Smooth muscle cell (in vitro differentiated cells): Measurements from ENCODE around the gene WWP2. TPM values are rescaled to one million over a fixed set of nuclear protein-coding genes. Genes with fewer than 3 reads are reported as not detected.

ENCODE experiments used
- DNase-seq: peaks from one replicate; lab custom pipeline; 2025; ENCODE audit not compliant: unreplicated experiment; lab: John Stamatoyannopoulos, UW
- H2AFZ ChIP-seq: fragments of 200-600 bp; sonication (generic); 2 replicates; pipeline ENCODE4 v1.6.0; 2016; ENCODE audit warnings: antibody characterized with exemption, low read depth, mild to moderate bottlenecking
- H3F3A ChIP-seq: fragments of 200-600 bp; sonication (generic); 2 replicates; pipeline ENCODE4 v1.6.0; 2017; ENCODE audit warnings: antibody characterized with exemption, low read depth
- H3K27ac ChIP-seq: fragments of 200-600 bp; sonication (generic); 2 replicates; pipeline ENCODE4 v1.5.1; 2016; ENCODE audit warnings: low read depth, mild to moderate bottlenecking
- H3K27me3 ChIP-seq: fragments of 200-600 bp; sonication (generic); 2 replicates; pipeline ENCODE4 v1.6.1; 2016; ENCODE audit warnings: low read depth, mild to moderate bottlenecking
- H3K36me3 ChIP-seq: fragments of 200-600 bp; sonication (generic); 2 replicates; pipeline ENCODE4 v1.5.1; 2016; ENCODE audit warnings: low read depth
- H3K4me1 ChIP-seq: fragments of 200-600 bp; sonication (generic); 2 replicates; pipeline ENCODE4 v1.5.1; 2016; ENCODE audit warnings: low read depth
- H3K4me2 ChIP-seq: fragments of 200-600 bp; sonication (generic); 2 replicates; pipeline ENCODE4 v1.6.0; 2016; ENCODE audit warnings: mild to moderate bottlenecking
- H3K4me3 ChIP-seq: fragments of 200-600 bp; sonication (generic); 2 replicates; pipeline ENCODE4 v1.5.1; 2016; ENCODE audit warnings: mild to moderate bottlenecking
- H3K79me2 ChIP-seq: fragments of 200-600 bp; sonication (generic); 2 replicates; pipeline ENCODE4 v1.6.0; 2016; ENCODE audit warnings: low read depth, mild to moderate bottlenecking
- H3K9ac ChIP-seq: fragments of 200-600 bp; sonication (generic); 2 replicates; pipeline ENCODE4 v1.6.0; 2016; ENCODE audit warnings: low read depth
- H3K9me3 ChIP-seq: fragments of 200-600 bp; sonication (generic); replicated peaks from 2 replicates; pipeline ENCODE4 v1.5.1; 2016; ENCODE audit warnings: low read depth
- H4K20me1 ChIP-seq: fragments of 200-600 bp; sonication (generic); 2 replicates; pipeline ENCODE4 v1.6.0; 2016; ENCODE audit warnings: low read depth
- WGBS: methylation state at CpG from one replicate; pipeline ENCODE4 v1.1.7; 2016; ENCODE audit warnings: low lambda C conversion rate; 5-methylcytosine and 5-hydroxymethylcytosine counted together
- polyA plus RNA-seq: library from polyadenylated mRNA; unstranded; fragments of >200 nt; fragmentation: Nextera tagmentation; extraction: Ambion mirVana; gene quantifications from 2 replicates; pipeline ENCODE4 v1.2.1, GENCODE V29; 2016
- total RNA-seq: library from RNA; depleted of rRNA; stranded (reverse); fragments of >200 nt; gene quantifications from 2 replicates; pipeline ENCODE4 v1.2.3, GENCODE V29; 2014
- TF ChIP-seq, protein P1 (sequence below): fragments of 200-600 bp; sonication (generic); IDR thresholded peaks from 2 replicates; pipeline ENCODE4 v1.5.1; 2017; ENCODE audit warnings: borderline replicate concordance, mild to moderate bottlenecking, antibody characterized with exemption; ENCODE audit not compliant: insufficient read depth, poor library complexity, severe bottlenecking

WWP2 gene
- total and polyA plus RNA-seq, 2 experiments from 2014 or later: 7.8 to 9.0 TPM

DNA sequence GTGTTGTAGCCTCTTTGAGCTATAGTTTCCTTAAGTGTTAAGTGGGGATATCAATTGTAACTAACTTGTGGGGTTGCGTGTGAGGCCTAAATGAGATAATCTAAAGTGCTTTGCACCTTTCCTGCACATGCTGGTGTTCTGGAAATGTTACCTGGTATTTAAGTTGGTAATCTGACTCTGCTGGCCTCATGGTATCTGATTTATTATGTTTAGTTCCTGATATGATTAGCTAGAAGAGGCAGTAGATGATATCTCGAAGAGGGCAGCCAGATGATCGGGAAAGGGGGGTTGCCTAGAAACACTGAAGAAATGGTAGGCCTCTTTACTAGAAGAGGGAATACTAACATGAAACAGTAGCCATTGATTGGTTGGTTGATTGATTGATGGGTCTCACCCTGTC, 123.6 kb downstream of the WWP2 start:
- H3F3A ChIP-seq: peaks cover 12% of the 10 kb centered on the region
- DNase-seq: no peak
- no peaks in the 10 kb centered on the region for H3K36me3 ChIP-seq
- peaks cover 8% of the 10 kb centered on the region for H3K9me3 ChIP-seq
- H3K4me3 ChIP-seq: no peak overlapping the region
- no peak overlapping the region for H3K9ac ChIP-seq
- H2AFZ ChIP-seq: no peak overlapping the region
- no peaks in the 10 kb centered on the region for H4K20me1 ChIP-seq
- H3K4me2 ChIP-seq: no peak overlapping the region
- H3K4me1 ChIP-seq: peaks cover 9% of the 10 kb centered on the region
- TF ChIP-seq, protein P1, sequence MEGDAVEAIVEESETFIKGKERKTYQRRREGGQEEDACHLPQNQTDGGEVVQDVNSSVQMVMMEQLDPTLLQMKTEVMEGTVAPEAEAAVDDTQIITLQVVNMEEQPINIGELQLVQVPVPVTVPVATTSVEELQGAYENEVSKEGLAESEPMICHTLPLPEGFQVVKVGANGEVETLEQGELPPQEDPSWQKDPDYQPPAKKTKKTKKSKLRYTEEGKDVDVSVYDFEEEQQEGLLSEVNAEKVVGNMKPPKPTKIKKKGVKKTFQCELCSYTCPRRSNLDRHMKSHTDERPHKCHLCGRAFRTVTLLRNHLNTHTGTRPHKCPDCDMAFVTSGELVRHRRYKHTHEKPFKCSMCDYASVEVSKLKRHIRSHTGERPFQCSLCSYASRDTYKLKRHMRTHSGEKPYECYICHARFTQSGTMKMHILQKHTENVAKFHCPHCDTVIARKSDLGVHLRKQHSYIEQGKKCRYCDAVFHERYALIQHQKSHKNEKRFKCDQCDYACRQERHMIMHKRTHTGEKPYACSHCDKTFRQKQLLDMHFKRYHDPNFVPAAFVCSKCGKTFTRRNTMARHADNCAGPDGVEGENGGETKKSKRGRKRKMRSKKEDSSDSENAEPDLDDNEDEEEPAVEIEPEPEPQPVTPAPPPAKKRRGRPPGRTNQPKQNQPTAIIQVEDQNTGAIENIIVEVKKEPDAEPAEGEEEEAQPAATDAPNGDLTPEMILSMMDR: no peak
- no peaks in the 10 kb centered on the region for H3K79me2 ChIP-seq
- no peak overlapping the region for H3K27ac ChIP-seq
- 98% methylated on average over 3 of the region's 3 CpGs for WGBS
- H3K27me3 ChIP-seq: no peaks in the 10 kb centered on the region

DNA sequence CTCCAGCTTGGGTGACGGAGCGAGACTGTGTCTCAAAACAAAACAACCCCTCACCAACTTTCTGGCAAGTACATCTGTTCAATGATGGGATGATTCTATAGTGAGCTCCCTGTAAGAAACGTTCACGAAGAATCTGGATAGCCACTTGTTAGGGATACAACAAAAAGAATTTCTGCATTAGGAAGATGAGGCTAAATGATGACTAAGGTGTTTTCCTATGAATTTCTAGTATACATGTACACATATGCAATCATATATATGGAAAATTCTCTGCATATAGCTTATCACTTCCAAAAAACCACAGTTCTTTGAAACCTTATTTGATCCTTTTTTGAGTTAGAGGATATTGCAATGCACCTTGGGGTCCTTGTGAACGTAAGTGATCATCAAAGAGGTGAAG, 124.6 kb downstream of the WWP2 start:
- Histone ChIP-seq H3F3A (peaks cover 17% of the 10 kb centered on the region), H3K9me3 (peaks cover 8% of the 10 kb centered on the region), H3K4me2 (no peak overlapping the region), H2AFZ (no peak overlapping the region), H3K36me3 (no peaks in the 10 kb centered on the region), H3K9ac (no peak overlapping the region), H3K27me3 (no peaks in the 10 kb centered on the region), H3K79me2 (no peaks in the 10 kb centered on the region), H3K4me3 (no peak overlapping the region), H4K20me1 (no peaks in the 10 kb centered on the region), H3K27ac (no peak overlapping the region), H3K4me1 (peaks cover 11% of the 10 kb centered on the region)
- DNase-seq: no peak
- WGBS: 93% methylated on average over 5 of the region's 5 CpGs
- TF ChIP-seq, protein P1: no peak

DNA sequence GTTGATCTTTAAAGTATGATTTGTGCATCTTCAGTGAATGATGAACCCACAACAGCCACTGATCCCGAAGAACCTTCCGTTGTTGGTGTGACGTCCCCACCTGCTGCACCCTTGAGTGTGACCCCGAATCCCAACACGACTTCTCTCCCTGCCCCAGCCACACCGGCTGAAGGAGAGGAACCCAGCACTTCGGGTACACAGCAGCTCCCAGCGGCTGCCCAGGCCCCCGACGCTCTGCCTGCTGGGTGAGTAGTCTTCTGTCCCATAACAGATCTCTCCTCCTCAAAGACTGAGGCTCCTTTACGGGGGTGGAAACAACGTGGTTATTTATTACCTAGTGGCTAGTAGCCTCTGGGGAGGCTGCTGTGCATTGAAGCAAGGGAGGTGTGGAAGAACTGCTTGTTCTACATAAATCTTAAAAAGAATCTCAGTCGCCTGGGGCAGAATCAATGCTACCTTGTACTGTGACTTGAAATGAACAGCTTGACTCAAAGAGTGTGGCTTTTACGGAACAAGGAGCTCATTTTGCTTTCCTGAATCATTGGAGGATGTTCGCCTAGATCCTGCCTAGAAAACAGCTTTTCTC, 126.0 kb downstream of the WWP2 start:
- Histone ChIP-seq H3K27ac (no peak overlapping the region), H3K36me3 (no peaks in the 10 kb centered on the region), H3K79me2 (no peaks in the 10 kb centered on the region), H3K4me1 (peaks cover 11% of the 10 kb centered on the region), H4K20me1 (no peaks in the 10 kb centered on the region), H3K9ac (no peak overlapping the region), H3K9me3 (peaks cover 8% of the 10 kb centered on the region), H2AFZ (no peak overlapping the region), H3K4me2 (no peak overlapping the region), H3K27me3 (no peaks in the 10 kb centered on the region), H3F3A (peaks cover 17% of the 10 kb centered on the region), H3K4me3 (no peak overlapping the region)
- WGBS: 76% methylated on average over 15 of the region's 15 CpGs
- TF ChIP-seq, protein P1: no peak
- no peak for DNase-seq
